GM21390 (cell line): ENCODE results near the gene KIF25.

ENCODE experiments used
- ATAC-seq: cut with Tn5 transposase; IDR thresholded peaks from one replicate; pipeline ENCODE4 v1.9.1; 2021; ENCODE audit not compliant: unreplicated experiment

The KIF25 gene

DNA sequence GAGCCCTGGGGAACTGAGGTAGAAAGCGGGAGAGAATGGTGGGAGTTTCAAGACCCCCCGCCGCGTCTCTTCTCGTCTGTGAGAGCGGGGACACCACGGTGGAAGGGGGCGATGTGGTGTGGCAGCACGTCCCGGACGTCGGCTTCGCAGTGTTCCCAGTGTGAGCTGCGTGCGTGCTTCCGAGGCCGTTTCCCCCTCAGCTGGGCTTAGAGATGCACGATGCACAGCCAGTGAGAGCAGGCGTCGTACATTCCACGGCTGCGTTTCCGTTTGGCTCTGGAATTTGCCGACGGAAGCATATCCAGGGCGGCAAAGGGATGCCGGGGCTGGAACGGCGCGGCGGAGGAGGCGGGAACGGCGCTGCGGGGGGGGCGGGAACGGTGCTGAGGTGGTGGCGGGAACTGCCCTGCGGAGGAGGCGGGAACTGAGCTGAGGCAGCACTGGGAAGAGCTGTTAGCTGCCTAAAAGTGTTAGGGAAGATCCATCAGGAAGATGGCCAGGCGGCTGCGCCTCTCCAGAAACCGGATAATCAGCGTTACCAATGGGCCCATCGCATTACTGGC, 37.7 kb downstream of the KIF25 start:
- no peak for ATAC-seq

DNA sequence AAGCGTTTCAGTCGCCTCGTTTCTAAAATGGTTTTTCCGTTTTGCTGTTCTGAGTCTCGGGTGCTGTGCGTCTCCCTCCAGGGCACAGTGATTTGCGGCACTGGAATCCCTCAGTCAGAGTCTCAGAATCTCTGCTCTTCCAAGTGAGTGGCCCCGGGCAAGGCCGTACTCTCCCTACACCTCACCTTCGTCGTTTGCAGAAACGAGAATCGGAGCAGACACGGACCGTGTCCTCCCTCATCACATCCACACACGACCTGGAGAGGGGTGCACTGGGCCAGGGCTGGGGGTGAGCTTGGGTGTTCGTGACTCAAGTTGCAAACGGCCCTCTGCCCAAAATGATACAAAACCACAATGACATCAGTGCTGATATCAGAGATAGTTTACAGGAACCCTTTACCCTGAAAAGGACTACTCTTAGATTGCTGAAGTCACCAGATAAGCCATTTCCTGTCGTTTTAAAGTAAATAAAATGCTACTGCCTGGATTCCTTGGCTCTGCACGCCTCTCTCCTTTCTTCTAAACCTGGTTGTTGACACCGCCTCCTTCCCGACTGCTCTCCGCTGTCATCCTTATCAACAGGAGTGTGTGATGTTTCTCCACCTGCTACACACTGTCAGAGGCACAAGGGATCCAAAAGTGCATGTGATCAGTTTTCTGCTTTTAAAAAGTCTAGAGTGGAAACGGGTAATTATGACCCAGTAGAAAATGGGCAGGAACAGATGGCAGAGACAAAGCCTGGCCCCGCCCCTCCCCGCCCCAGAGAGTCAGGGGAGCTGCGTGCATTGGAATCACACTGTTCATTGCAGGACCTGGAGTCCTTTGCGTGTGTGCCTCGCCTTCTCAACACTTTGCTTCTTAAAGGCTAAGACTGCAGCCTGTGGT, 38.4 kb downstream of the KIF25 start:
- no peak for ATAC-seq

- ATAC-seq: no peak
These were observed 39.8 kb downstream of the KIF25 start for GRCh38 chr6:168037242-168037641.

GRCh38 chr6:168037856-168038255, 40.4 kb downstream of the KIF25 start:
- ATAC-seq: no peak

DNA sequence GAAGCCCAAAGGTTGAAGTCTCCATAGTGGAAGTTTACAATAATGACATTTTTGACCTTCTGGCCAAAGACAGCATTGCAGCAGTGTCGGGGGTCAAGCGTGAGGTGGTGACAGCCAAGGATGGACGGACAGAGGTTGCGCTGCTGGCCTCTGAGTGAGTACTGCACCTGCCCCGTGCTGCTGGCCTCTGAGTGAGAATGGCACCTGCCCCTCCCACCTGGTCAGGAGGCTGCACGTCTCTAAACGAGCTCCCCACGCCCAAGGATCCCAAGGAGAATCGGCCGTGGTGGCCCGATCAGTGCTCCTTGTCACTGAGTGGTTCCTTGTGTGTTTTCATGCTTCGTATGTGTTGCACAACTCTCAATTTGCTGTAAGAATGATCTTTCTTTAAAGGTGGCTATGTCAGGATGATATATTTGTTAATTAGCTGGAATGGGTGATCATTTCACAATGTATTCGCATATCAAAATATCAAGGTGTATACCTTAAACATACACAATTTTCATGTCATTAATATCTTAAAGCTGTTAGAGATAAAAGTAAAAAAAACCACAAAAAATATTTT, 41.2 kb downstream of the KIF25 start:
- no peak for ATAC-seq

DNA sequence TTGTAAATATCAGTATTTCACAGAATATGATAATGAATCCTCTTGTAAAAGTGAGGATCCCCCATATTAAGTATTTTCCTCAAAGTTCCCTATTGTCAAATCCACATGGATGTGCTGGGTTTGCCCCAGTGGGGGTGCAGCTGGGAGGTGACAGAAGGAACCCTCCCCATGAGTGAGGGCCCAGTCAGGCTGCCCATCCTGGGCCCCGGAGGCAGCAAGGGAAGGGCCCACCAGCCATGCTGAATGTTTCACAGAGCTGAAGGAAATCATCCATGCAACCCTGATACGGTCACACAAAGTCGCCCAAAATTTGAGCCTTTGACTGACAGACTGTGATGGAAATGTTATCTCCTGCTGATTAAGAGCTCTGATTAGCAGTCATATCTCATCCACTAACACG, 41.8 kb downstream of the KIF25 start:
- ATAC-seq: no peak

GRCh38 chr6:168039849-168040248, 42.4 kb downstream of the KIF25 start:
- ATAC-seq: no peak

- no peak for ATAC-seq
These were observed 43.5 kb downstream of the KIF25 start for GRCh38 chr6:168040856-168041496.

- no peak for ATAC-seq
These were observed 44.5 kb downstream of the KIF25 start for GRCh38 chr6:168041928-168042327.

DNA sequence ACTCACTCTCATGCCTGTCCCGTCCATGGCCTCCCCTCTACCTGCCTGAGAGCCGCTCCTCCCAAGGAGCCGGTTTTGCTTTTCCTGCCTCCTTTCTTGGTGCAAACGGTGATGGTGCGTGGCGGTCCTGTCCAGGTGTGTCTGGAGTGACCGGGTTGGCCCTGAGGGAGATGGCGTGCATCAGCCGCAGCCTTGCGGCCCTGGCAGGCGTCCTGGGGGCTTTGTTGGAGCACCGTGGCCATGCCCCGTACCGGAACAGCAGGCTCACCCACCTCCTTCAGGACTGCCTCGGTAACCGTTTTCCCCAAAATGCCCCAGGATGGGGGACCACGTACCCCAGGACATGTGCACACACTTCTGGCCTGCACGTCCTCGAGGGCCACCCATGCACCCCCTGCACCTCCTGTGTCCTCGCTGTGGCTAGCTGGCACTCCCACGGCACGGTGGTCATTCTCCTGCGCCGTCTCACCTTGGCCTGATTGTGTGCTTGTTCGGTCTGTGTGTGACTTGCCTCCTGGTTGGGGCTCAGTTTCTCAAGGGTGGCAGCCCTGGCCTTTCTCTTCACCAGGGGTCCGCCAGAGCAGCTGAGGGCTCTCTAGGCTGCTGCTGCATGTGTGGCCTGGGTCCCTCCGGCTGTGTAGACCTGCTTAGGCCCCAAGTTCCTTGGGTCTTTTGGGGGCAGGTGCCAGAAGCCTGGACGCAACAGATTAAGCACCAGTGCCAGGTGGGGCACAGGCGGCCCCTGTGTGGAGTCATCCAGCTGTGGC, 45.1 kb downstream of the KIF25 start:
- ATAC-seq: no peak

GRCh38 chr6:168043193-168043847, 45.8 kb downstream of the KIF25 start:
- ATAC-seq: no peak

DNA sequence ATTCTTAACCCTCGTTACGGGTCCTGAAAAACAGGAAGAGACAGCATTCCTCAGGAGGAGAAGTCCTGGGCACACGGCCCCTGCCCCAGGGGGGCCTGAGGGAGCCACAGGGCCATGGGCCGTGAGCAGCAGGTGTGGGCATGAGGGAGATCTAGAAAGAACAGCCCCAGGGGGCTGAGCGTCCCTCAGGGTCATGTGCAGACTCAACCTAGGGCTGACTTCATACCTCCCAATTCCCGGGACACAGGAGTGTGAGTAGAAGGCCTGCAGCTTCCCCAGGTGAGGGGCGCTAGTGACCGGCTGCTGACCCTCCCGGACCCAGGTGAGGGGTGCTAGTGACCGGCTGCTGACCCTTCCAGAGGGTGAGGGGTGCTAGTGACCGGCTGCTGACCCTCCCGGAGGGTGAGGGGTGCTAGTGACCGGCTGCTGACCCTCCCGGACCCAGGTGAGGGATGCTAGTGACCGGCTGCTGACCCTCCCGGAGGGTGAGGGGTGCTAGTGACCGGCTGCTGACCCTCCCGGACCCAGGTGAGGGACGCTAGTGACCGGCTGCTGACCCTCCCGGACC, 46.5 kb downstream of the KIF25 start:
- ATAC-seq: no peak

DNA sequence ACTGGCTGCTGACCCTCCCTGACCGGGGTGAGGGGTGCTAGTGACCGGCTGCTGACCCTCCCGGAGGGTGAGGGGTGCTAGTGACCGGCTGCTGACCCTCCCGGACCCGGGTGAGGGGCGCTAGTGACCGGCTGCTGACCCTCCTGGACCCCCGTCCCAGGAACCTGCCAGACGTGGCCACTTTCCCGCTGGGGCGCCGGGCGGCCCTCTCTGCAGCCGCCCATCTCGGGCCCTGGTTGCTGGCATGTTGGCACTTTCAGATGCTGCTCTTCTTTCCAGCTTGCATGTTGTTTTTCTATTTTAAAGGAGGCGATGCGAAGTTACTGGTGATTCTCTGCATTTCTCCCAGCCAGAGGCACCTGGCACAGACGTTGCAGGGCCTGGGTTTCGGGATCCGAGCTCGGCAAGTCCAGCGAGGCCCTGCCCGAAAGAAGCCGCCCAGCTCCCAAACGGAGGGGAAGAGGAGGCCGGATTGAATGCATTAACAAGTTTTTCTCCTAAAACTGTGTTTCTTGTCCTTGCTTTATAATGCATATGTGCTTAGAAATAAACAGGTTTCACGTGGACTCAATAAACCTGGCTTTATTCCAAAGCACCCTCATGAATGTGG, 47.2 kb downstream of the KIF25 start:
- no peak for ATAC-seq

DNA sequence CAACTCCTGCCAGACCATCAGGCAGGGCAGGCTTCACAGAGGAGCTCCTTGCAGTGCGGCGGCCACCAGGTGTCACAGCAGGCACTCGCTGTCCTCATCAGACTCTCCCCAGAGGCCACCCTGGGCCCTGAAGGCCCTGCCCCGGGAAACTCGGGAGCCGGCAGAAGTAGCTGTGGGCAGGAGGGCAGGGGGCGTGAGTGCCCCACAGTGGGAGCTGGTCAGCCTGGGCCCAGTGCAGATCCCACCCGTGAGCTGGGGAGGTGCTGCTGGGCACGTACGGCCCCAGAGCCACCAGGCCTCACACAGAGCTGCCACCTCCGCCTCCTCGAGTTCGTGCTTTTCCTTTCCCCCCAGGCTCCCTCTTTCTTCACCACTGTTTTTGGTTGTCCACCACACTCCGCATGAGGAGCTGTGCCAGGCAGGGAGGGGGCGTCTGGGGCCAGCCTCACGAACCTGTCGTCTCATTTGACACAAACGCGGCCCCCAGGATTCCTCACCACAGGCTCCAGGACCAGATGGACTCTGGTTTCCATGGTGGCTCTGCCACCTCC, 47.7 kb downstream of the KIF25 start:
- no peak for ATAC-seq

DNA sequence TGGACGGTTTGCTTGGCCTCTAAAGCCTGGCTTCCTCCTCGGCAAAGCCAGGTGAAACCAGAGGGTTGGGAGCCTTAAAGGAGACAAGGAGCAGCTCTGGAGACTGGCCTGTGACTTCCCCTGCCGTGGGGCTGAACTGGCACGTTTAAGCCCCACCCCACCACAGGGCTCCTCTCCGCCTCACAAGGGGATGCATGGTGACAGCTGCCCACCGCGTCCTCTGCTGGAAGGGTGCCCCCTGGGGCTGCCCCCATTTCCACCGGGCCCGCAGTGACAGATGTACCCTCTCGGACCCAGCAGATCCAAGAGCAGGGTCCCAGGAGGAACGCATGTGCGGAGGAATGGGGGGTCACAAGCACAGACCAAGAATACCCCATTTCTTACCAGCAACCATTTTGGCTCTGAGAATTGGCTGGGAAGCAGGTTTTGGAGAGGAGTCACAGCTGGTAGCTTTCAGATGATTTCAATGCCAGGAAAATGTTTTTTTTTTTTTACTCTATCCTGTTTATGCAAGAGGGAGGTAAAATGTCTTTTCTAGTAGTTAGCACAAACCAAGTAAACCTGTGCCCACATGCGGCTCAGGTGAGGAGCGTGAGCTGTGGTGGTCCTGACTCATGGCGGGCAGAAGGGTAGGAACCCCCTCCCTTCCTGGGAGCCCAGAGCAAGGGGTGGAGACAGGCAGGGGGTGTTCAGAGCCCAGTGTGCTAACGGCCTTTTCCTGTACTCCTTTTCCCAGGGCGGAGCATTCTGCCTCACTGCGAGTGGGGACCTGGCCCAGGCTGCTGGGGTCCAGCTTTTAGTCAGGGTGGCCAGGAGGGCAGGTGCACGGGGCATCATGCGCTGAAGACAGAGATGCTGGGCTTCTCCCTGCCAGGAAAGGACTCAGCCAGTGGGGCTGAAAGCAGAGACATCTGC, 48.5 kb downstream of the KIF25 start:
- ATAC-seq: no peak

DNA sequence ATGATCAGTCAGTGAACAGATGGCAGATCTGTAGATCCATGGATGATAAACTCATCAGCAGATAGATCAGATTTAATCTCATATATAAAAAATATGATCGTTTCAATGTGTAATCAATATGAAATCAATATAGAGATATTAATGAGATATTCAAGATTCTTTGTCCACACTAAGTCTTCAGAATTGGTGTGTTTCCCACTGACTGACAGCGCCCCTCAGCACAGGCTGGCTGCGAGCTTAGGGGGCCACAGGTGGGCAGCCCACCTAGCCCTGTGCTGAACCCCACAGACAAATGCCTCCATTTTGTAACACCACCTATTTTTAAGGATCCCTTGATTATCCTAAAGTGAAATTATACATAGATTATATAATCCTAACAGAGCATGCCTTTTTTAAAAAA, 49.2 kb downstream of the KIF25 start:
- ATAC-seq: no peak

DNA sequence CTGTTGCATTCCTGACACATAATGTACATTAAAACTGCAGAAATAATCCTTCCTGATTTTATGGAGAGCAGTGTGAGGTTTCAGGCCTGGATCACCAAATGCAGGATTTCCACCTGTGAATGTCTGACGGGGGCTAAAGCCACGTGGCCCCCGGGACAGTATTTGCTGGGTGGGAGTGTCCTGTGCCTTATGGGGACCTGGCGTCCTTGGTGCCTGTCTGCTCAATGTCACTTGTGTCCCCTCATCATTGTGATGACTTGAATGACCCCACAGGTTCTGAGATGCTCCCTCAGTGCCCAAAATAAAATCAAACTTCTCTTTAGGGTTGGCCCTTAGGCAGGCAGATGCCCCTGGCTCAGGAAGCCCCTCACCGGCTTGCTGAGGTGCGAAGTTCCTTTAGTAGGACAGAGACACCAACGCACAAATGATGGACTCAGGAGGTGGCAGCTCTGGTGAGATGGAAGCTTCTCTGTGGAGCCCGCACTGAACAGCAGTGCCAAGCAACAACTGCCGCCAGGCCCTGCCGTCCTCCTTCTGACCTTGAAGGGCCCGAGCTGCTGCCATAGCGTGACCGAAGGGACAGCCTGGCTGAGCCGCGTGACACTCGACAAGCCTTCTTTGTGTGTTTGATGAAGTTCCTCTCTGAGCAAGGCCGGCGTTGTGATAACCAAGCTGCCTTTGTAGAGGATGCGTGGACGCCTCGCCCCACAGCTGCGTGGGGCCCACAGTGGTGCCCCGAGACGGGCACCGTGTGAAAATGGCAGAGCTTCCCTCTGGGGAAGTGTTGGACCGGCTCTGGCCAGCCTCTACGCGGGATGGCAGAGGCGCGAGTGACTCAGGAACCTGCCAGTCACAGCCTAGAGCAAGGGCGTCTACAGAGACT, 50.6 kb downstream of the KIF25 start:
- no peak for ATAC-seq

GRCh38 chr6:168048724-168049025, 51.2 kb downstream of the KIF25 start:
- ATAC-seq: no peak
